ENCODE data around the gene C8G.

Gene C8G

DNA sequence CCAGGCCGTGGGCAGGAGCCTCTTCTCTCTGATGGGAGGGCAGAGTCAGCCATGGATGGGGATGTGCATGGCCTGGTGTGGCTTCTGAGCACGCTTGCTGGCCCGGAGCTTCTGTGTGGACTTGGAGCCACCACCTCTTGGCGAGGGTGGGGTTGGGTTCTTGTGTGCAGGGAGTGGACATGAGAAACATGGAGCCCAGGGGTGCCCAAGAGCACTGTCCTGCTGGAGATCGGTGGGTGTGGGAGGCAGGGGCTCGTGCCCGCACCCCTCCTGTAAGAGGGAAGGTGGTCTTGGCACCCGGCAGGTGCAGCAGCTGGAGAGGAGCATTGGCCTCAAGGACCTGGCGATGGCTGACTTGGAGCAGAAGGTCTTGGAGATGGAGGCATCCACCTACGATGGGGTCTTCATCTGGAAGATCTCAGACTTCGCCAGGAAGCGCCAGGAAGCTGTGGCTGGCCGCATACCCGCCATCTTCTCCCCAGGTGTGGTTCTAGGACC is 24.3 kb upstream of the C8G start:
- no peak for DNase-seq (ENCODE audit: low read depth in 2 of 2)

DNA sequence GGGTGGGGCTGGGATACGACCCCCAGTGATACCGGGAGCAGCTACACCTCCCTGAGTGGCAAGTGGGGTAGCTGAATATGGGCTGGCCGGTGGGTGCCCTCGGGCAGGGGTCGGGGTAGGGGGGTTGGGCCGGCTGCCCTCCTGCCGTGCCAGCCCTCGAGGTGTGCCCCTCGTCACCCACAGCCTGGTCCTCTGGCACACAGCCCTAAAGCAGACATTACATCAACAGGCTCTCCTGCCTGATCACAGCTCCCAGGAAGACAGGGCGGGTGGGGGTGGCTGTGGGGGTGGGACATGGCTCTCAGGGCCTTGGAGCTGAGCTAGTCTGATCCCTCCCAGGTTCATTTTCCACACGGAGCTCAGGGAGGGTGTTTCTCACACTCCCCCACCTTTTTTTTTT is 23.7 kb upstream of the C8G start:
- DNase-seq (ENCODE audit: low read depth in 2 of 2): no peak

DNA sequence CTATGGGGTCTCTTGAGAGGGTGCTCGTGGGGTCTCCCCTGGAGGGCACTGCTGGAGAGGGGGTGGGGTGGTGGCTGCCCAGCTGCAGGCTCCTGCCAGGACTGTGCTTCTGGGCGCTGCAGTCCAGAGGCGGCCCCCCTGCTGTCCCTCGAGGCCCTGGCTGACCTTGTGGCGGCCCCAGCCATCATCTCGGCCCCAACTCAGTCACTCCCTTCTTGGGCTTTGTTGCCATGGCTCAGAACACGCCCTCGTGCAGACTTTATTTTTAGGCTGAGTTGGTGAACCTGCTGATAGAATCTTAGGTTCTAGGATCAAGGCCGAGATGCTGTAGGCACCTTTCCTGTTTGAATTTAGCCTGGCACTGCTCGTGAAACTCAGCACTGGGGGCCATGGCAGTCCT is 23.3 kb upstream of the C8G start:
- DNase-seq (ENCODE audit: low read depth in 2 of 2): no peak

DNA sequence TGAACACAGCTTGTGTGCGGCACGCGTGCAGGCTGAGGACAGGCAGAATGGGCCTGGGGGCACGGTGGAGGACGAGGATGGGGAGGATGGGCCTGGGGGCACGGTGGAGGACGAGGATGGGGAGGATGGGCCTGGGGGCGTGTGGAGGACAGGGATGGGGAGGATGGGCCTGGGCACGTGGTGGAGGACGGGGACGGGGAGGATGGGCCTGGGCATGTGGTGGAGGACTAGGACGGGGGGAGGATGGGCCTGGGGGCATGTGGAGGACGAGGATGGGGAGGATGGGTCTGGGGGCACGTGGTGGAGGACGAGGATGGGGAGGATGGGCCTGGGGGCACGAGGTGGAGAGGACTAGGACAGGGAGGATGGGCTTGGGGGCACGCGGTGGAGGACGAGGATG is 22.5 kb upstream of the C8G start:
- no peak for DNase-seq (ENCODE audit: low read depth in 2 of 2)

DNA sequence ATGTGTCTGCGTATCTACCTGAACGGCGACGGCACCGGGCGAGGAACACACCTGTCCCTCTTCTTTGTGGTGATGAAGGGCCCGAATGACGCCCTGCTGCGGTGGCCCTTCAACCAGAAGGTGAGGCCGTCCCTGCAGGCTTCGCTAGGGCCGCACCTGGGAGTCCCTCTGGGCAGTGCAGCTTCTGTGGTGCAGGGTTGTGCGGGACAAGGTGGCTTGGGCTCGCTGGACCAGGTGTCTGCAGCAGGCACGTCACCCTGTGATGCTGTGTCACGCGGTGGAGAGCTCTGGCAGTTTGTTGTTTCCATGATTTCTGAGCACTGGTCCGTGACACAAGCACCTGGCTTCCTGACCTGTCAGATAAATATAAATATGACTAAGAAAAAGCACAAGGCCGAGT is 21.2 kb upstream of the C8G start:
- DNase-seq (ENCODE audit: low read depth in 2 of 2): no peak

DNA sequence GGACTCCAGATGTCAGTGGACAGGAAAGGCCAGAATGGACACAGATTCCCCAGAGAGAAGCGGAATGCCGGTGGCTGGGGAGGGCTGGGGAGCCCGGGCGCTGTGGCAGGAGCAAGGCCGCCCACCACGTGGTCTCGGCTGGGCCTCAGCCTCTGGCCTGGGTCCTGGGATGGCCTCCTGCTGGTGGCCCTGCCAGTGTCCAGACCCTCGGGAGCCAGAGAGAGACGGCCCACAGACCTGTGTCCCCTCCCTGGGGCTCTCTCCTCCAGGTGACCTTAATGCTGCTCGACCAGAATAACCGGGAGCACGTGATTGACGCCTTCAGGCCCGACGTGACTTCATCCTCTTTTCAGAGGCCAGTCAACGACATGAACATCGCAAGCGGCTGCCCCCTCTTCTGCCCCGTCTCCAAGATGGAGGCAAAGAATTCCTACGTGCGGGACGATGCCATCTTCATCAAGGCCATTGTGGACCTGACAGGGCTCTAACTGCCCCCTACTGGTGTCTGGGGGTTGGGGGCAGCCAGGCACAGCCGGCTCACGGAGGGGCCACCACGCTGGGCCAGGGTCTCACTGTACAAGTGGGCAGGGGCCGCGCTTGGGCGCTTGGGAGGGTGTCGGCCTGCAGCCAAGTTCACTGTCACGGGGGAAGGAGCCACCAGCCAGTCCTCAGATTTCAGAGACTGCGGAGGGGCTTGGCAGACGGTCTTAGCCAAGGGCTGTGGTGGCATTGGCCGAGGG is 19.5 kb upstream of the C8G start:
- DNase-seq (ENCODE audit: low read depth in 2 of 2): no peak

DNA sequence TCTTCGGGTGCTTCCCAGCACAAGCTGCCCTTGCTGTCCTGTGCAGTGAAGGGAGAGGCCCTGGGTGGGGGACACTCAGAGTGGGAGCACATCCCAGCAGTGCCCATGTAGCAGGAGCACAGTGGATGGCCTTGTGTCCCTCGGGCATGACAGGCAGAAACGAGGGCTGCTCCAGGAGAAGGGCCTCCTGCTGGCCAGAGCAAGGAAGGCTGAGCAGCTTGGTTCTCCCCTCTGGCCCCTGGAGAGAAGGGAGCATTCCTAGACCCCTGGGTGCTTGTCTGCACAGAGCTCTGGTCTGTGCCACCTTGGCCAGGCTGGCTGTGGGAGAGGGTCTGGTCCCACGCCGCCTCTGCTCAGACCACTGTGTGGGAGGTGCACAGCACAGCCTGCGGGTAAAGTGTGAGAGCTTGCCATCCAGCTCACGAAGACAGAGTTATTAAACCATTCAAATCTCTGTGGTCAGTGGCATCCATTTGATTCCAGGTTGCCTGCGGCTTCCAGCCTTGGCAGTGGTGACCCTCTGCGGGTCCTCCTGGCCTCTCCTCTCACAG is 18.8 kb upstream of the C8G start:
- no peak for DNase-seq (ENCODE audit: low read depth in 2 of 2)

DNA sequence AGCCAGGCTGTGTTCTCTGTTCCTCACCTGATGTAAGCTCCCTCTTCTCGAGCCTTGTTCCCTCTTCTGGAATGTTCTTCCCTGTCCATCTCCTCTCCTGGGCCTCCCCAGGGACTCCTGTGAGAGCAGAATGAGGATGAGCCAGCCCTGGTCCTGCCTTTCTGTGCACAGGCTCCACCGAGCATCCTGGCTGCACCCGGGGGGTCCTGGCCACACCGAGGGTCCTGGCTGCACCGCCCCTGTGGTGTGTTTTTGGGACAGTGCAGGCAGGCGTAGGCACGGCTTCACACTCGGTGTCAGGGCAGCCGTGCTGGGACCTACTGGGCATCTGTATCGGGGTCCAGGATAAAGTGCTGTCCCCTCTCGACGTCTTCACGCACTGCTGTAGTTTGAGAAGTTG is 18.3 kb upstream of the C8G start:
- DNase-seq (ENCODE audit: low read depth in 2 of 2): no peak

DNA sequence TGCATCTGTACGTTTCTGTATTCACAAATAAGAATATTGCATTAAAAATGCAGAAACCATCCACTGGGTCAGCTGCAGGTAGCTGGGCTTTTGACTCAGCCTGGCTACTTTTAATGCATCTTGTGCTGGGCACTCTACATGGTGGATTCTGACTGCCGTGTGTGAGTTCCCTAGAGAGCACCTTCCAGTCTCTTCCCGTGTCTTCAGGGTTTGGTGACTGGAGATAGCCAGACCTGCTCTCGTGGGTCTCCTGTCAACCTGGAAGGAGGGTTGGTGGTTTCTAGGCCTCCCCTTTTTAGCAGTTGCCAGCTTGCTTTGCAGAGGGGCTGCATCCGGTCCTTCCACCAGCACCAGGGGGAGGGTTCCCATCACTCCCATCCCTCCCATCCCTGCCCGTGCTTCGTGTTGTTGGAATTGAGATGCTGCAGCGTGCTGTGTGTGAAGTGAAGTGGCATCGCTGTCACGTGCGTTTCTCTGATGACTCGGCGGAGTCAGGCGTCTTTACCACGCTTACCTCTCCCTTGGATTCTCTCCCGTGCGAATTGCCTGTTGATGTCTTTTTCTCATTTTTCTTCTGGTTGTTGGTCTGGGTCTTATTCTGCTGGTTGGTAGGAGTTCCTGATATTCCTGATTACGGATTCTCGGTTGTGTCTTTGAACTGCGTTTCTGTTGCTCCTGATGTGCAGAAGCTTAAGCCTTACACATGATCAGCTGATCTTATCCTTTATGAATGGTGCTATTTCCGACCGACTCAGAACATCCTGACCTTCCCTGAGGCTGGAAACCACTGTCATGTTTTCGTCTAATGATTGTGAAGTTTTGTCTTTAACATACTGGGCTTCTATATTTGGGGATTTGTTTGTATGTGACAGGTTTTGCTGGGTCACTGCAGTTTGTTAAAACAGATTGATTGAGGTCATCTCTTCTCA is 17.4 kb upstream of the C8G start:
- no peak for DNase-seq (ENCODE audit: low read depth in 2 of 2)

DNA sequence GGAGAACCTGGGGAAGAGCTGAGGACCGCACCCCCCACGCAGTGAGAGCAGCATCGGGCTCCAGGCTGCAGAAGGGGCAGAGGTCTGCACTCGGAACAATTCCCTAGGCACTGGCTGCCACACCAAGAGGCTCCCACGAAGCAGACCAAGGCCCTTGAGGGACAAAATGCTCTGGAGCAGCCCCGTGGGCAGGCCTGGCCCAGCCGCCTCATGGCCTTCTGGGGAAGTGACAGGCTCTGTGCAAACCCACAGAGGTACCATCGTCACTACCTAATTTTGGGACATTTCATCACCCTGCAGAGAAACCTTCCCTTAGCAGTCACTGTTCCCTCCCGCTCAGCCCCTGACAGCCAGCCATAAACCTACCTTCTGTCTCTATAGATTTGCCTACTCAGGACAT is 16.5 kb upstream of the C8G start:
- no peak for DNase-seq (ENCODE audit: low read depth in 2 of 2)

DNA sequence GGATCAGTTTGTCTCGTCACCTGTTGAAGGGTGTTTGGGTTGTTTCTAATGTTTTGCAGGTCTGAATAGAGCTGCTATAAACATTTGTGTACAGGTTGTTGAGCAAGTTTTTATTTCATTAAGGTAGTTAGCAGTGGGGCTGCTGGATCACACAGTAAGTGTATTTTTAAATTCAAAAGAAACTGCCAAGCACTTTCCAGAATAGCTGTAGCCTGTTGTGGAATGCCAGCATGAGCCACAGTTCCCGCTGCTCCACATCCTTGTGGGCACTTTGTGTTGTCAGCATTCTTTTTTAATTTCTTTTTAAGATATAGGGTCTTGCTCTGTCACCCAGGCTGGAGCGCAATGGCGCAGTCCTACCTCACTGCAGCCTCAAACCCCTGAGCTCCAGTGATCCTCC is 15.0 kb upstream of the C8G start:
- DNase-seq (ENCODE audit: low read depth in 2 of 2): no peak

DNA sequence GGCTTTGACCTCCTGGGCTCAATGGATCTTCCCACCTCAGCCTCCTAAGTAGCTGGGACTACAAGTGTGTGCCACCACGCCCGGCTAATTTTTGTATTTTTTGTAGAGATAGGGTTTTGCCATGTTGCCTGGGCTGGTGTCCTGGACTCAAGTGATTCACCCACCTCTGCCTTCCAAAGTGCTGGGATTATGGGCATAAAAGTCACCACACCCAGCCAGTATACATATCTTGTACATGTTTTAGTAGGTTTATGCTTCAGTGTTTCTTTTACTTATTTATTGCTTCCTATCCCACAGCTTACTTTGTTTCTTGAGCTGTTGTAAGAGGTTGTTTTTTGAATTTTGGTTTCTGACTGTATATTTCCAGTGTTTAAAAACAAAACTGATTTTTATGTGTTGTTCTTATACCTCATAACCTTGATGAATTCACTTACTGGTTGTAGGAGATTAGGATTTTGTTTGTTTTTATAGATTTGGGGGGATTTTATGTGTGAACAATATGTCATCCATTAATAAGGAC is 13.4 kb upstream of the C8G start:
- no peak for DNase-seq (ENCODE audit: low read depth in 2 of 2)

DNA sequence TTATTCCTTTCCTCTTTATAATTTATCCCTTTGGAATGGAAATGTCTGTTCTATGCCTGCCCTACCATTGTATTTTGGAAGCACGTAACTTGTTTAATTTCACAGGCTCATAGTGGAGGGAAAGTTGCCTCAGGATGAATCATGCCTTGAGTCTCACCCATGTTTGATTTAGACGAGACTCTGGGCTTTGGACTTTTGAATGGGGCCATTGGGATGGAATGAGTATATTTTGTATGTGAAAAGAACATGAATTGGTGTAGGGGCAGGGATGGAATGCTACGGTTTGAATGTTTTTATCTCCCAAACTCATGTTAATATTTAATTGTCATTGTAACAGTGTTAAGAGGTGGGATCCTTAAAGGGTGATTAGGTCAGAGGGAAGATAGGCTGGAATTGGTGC is 10.8 kb upstream of the C8G start:
- DNase-seq (ENCODE audit: low read depth in 2 of 2): no peak

DNA sequence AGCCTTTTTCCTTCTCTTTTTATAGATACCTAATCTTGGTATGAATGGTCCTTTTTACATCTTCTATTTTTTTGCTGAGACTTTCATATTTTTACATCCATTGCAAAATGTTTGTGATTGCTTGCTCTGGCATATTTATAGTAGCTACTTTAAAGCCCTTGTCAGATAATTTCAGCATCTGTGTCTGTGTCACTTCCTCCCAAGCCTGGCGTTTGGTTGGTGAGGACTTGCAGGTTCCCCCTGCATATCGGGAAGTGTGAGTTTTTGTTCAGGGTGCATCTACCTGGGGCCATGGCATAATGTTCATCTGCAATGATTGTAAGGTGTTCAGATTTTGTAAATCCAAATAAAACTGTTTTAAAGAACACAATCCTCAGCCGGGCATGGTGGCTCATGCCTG is 9.4 kb upstream of the C8G start:
- no peak for DNase-seq (ENCODE audit: low read depth in 2 of 2)

DNA sequence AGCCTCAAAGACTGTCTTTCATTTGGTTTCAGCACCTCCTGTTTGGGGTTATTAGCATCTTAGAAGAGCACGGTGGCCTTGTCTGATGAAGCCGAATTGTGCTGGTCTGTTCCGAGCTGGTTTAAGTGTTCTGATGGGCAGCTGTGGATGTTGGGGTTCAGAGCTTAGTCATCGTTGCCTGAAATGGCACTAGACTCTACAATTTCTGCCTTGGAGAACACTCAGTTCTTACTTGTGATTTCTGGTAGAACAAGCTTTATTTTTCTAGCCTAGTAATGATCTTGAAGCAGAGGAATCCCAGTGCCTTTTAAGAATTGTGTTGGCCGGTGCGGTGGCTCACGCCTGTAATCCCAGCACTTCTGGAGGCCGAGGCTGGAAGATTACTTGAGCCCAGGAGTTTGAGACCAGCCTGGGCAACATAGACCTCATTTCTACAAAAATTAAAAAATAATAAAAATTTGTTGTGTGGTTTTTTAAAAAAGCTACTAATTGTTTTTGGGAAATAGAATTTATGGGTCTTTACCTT is 8.3 kb upstream of the C8G start:
- no peak for DNase-seq (ENCODE audit: low read depth in 2 of 2)

DNA sequence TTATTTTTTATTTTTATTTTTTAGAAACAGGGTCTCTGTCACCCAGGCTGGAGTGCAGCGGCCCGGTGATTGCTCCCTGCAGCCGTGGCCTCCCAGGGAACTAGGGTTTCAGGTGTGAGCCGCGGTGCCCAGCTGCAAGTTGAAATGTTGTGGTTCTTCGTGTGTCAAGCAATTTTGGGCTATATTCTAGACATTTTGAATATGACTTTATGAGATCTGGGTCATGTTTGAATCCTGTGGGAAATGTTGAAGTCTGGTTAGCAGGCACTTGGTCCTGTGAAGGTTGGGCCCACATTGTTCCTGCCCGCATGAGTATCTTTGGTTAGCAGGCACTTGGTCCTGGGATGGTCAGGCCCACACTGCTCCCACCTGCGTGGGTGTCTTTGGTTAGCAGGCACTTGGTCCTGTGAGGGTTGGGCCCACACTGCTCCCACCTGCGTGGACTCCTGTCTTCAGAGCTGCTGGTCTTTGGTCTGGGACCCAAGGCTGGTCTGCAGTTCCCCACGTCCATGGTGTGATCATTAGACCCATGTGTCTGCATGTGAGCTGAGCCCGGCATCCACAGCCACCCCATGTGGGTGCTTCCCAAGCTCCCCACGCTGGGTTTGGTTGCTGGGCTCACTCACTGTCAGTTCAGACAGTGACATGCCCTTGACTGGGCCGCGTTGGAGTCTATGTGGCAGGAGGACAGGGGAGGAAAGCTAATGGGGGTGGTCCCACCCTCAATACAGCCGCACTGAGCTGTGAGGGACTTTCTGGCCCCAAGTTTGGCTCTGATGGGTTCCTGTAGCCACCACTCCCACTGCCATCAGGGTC is 7.6 kb upstream of the C8G start:
- DNase-seq (ENCODE audit: low read depth in 2 of 2): no peak

DNA sequence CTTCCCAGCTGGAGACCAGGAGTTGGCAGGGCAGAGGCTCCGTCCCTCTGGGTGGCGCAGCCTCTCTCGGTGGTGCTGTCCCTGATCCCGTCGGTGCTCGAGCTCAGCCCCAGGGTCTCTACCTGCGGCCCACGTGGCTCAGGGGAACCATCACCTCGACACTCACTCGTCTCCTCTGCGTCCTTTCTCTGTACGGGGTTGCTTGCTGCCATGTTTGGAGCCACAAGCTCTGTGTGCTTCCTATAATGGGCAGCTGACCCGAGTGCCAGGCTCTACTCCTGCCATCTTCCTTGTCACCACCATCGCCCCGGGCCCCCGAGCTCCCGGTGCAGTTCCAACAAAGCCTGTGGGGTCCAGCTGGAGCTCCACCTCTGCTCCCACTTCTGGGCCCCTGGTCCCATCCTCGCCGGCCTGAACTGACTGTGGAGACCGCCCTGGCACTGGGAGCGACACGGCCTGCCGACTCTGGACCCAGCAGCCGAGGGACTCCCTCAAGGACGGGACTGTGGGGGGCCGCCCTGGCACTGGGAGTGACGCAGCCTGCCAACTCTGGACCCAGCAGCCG is 5.5 kb upstream of the C8G start:
- DNase-seq (ENCODE audit: low read depth in 2 of 2): no peak

DNA sequence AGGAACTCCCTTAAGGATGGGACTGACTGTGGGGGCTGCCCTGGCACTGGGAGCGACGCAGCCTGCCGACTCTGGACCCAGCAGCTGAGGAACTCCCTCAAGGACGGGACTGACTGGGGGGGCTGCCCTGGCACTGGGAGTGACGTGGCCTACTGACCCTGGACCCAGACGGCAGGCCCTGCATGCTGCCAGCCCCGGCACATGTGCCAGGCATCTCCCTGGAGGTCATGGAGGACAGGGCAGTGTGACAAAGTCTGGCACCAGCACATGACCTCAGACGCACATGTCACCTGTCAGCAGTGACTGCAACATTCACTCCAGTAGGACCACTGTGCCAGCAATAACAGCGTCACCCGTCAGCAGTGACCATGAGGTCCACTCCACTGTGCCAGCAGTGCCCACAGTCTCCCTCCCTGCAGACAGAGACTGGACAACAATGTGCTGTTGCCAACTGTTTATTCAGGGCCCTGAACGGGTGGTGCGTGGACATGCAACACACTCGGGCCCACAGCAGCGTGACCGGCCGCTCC is 5.0 kb upstream of the C8G start:
- no peak for DNase-seq (ENCODE audit: low read depth in 2 of 2)

DNA sequence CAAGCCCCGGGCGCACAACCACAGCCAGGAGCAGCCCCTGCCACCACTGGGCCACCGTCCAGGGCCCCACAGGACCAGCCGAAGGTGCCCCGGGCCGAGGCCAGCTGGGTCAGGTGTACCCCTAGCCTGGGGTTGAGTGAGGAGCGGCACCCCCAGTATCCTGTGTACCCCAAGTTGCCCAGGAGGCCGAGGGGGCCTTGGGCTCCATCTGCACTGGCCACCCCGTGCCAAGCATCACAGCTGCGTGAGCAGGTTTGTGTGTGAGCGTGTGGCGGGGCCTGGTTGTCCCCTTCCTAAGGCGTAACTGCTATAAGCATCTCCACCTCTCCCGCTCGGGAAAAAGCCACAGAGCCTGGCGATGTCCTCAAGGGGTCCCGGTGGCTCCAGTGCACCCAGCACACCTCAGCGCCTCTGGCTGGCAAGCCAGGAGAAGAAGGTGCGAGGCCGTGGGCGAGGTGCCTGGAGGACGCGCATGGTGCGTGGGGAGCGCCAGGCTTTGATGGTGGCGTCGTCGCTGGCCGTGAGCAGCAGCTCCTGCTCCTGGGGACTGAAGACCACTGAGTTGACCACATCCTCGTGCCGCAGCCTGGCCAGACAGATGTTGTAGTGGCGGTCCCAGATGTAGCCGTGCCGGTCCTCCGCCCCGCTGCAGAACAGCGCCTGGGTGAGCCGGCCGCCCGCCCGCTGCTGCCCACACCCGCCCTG is 4.4 kb upstream of the C8G start:
- no peak for DNase-seq (ENCODE audit: low read depth in 2 of 2)

All from stimulated activated CD4-positive, alpha-beta T cell treated with anti-CD3 and anti-CD28 coated beads, Interleukin-15, amount 100 ng/mL, for 48 hours (primary cell).